GM12801 (cell line): ENCODE measurements around the gene KRTAP10-6.

Experiments
- TF ChIP-seq, protein P1 (sequence below): IDR thresholded peaks from one replicate; pipeline ENCODE4 v1.5.1; 2011; ENCODE audit warnings: control low read depth; ENCODE audit not compliant: insufficient read length; ENCODE audit errors: extremely low read depth

Gene KRTAP10-6

DNA sequence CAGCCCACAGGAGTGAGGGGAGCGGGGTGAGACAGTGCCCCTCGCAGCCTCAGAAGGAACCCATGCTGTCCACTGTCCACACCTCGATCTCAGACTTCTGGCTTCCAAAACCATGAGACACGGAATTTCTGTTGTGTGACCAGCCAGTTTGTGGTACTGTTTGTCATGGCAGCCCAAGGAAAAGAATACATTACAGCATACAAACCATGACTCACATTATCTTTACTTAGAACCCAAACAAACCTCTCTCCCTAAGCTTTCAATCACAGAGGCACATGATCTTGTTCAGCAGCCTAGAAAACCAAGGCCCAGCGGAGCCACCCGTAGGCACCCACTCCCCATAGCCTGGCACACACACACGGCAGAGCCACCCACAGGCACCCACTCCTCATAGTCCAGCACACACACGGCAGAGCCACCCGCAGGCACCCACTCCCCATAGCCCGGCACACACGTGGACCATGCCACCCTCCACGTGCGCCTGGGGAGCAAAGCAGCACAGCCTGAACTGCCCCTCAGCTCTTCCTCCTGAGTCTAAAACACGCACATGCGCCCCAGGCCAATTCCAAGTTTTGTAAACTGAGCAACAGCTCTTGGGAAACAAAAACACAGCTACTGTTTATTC lies 19.2 kb downstream of the KRTAP10-6 start:
- TF ChIP-seq, protein P1, sequence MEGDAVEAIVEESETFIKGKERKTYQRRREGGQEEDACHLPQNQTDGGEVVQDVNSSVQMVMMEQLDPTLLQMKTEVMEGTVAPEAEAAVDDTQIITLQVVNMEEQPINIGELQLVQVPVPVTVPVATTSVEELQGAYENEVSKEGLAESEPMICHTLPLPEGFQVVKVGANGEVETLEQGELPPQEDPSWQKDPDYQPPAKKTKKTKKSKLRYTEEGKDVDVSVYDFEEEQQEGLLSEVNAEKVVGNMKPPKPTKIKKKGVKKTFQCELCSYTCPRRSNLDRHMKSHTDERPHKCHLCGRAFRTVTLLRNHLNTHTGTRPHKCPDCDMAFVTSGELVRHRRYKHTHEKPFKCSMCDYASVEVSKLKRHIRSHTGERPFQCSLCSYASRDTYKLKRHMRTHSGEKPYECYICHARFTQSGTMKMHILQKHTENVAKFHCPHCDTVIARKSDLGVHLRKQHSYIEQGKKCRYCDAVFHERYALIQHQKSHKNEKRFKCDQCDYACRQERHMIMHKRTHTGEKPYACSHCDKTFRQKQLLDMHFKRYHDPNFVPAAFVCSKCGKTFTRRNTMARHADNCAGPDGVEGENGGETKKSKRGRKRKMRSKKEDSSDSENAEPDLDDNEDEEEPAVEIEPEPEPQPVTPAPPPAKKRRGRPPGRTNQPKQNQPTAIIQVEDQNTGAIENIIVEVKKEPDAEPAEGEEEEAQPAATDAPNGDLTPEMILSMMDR, result no peak

- TF ChIP-seq, protein P1, result no peak
Observed at GRCh38 chr21:44571844-44572782, 20.2 kb downstream of the KRTAP10-6 start.

GRCh38 chr21:44571296-44571695 lies 21.0 kb downstream of the KRTAP10-6 start:
- TF ChIP-seq, protein P1, result no peak

DNA sequence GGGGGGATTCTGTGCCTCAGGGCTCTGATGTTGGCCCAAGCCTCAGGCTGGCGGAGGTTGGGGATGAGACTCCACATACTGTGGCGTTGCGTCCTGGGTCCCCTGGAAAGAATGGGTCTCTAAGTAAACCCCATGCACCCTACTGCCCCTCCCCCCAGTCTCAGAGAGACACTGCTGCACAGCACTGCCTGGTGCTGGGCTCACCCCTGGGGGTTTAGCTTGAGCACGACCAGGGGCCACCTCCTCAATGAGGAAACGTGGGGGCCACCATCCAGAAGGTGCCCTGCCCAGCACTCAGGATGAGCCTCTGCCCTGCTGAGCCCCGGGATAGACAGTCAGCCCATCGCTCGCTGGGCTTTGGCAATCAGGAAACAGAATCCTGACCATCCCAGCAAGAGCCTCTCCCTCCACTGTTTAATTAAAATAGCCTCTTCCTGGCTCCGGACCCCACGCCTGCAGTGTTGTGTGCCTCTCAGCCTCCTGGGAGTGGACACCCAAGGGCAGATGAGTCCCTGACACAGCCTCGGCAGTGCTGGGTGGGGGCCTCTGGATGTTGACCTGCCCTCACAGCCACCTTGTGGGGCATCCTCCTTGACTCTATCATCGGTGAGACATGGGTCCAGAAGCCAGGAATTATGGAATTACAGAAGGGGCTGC lies 22.3 kb downstream of the KRTAP10-6 start:
- TF ChIP-seq, protein P1, result no peak

DNA sequence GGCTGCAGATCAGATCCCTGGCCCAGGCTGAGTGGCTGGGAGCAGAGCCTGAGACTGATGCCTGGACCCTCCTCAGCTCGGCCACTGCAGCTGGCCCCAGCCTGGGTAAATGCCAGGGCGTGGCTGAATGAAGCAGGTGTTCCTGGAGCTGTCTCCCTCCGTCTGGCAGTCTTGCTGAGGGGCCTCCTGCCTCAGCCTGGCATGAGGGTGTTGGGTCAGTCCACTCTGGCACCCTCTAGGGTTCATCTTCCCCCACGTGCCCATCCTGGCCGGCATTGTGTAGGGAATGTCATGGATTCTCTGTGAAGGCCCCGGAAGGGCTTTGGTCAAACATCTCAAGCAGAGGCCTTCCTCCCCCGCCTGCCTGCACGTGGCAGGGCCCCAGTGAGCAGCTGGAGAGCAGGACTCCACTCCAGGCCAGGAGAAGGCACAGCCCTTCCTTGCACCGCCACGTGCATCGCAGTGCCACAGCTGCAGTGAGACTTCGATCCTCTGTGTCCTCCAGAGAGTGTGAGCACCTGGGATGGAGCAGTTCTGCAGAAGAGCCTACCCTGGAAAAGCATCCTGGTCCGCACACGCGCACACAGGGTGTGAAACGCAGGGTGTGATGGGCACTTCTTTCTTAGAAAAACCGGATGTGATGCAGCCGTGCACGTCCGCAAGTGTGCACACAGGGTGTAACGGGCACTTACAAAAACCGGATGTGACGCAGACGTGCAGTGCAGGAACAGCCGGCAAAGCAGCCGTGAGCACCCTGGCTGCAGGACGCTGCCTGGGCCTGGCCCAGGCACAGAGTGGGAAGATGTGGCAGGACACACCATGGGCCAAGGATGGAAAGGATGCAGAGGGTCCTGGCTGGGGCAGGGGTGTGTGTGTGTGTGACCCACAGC lies 23.4 kb downstream of the KRTAP10-6 start:
- TF ChIP-seq, protein P1, result no peak

DNA sequence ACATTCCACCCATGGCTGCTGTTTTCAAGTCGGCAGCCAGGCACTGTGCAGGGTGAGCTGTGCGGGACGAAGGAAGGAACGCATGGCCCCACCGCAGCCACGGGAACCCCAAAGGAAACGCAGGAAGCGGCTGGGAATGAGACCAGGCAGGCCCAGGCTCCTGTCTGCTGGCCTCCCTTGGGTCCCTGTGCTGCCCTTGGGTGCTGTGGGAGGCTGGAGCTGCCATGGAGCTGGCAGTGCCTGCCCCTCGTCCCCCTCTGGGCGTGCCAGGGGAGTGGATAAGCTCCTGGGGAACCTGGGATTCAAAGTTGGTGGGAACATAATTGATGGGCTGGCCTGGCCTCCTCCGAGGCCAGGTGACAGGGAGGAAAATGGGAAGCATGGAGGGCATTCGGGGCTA lies 24.0 kb downstream of the KRTAP10-6 start:
- TF ChIP-seq, protein P1, result no peak
